GM19025 (cell line): ENCODE results near the gene CCDC90B.

Experiments used
- ATAC-seq: cut with Tn5 transposase; IDR thresholded peaks from one replicate; pipeline ENCODE4 v1.9.1; 2021; ENCODE audit warnings: mild to moderate bottlenecking, low read depth, moderate library complexity; ENCODE audit not compliant: unreplicated experiment

The CCDC90B gene

DNA sequence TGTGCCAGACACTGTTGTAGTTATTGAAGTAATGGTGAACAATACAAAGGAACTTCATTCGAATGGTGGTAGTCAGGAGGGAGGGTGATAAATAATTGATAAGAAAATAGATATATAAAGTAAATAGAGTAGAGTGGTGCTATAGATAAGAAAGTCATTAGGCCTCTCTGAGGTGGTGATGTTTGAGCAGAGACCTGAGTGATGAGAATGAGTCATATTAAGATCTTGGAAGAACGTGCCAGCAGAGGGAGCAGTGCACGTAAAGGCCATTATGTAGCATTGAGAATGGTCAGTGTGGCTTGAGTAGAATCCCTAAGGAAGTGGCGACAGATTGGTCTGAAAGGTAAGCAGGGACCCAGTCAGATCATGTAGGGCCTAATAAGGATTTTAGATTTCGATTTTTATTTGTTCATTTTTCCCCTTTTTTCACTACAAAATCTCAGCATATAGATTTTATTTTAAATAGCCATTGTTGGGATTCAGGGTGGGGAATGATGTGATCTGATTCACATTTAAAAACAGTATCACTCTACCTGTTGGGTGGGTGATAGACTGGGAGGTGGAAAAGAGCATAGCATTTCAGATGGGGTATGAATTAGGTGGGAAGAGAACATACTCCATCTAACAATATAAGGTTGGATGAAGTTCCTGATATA lies 44.7 kb downstream of the CCDC90B start:
- no peak for ATAC-seq

DNA sequence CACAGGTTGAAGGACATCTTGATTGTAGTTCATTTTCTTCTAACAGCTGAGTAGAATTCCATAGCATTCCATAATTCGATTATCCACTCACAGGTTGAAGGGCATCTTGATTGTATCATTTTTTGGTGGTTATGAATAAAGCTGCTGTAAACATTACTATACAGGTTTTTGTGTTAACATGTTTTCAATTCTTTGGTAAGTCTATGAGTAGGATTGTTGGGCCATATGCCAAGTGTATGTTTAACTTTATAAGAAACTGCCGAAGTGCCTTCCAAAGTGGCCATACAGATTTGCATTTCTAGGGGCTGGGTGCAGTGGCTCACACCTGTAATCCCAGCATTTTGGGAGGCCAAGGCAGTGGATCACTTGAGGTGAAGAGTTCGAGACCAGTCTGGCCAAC lies 48.1 kb downstream of the CCDC90B start:
- ATAC-seq = no peak

DNA sequence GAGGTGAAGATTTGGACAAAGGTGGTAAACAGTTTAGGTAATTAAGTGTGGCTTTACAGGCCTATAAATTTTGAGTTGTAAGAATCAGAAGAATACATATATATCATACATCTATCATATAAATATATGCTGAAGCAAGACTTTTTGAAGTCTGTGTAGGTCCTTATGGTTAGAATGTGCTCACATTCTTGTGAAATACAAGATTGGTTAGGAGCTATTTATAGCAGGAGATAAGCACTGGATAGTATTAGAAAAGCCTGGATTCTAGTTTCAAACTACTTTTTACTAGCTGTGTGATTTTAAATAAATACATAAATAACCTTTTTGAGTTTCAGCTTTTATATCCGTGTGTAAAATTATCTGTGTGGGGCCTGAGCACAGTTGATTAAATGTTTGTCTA lies 50.3 kb downstream of the CCDC90B start:
- no peak for ATAC-seq

DNA sequence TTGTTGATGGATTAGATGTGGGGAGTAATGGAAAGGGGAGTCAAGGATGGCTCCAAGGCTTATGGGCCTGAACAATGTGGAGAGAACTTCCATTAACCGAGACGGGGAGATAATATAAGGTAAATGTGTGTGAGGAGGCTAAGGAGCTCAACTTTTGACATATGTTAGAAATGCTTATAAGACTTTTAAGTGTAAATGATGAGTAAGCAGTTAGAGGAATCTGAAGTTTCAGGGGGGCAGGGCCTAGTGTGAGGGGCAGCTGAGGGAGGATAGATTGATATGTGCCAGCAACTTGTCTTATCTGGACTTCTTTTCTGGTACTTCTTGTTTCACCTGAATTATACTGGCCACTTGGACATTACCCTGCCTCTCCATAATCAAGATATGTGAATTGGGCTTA lies 62.7 kb downstream of the CCDC90B start:
- ATAC-seq = no peak

DNA sequence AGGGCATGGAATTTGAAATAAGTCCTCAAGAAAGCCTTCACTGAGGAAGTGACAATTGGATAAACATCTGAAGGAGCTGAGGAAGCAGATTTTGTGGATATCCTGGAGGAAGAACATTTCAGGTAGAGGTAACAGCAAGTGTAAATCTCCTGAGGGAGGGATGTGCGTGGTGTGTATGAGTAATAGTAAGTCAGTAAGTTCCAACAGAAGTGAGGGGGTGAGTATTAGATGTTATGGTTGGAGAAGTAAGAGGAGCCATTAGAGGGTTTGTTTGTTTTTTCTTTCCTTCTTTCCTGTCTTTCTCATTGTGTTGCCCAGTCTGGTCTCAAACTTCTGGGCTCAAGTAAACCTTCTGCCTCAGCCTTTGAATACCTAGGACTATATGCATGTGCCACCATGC lies 63.7 kb downstream of the CCDC90B start:
- no peak for ATAC-seq

DNA sequence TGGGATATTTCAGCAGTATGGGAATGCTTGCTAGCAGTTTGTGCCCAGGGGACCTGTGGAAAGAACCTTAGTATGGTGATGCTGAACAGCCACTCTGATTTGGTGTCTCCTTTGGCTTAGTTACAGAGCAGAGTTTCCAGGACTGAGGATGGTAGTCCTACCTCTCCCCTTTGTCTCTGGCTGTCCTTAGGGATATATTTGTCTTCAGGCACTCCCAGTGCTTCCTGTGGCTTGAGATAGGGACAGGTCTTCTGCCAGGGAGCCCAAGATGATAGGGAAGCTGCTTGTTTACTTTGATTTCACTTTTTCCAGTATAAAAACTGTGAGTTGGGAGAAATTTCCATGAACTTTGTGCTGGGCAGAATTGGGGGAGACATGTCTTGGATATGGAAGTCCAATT lies 64.5 kb downstream of the CCDC90B start:
- no peak for ATAC-seq

DNA sequence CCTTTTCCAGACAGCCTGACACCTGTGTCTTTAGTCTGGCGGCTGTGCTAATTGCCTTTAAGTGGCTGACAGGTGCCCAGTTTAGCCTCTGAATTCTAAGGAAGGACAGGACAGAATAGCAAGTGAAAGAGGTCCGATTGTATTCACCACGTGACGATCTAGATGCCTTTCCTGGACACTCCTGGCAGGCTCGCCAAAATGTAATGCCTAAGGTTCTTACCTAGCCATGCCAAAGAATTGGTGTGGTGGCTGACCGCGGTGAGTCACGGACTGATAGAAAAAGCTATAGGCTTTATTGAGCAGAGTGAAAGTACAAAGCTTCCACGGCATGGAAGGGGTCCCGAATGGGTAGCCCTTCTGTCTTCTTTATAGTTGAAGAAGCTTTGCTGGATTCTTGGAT lies 65.9 kb downstream of the CCDC90B start:
- ATAC-seq = no peak

DNA sequence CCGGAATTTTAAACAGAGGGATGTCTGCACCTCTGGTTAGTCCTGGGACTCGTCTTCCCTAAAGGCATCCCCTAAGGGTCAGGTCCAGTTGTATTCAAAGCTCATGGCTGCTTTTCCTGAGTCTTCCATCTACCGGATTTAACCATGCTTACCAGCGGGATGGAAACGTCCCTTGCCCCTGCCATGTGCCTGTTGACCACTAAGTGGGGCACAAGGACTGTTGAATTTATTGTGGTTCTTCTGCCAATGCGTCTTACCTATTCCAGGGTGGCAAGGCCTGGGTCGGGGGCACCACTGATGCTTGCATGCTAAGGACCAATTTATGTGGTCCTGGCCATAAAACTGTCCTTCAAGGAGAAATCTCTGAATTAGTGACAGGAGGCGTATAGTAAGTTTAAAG lies 67.1 kb downstream of the CCDC90B start:
- no peak for ATAC-seq
